Measurements from ENCODE around the gene RELB. TPM values are rescaled to one million over a fixed set of nuclear protein-coding genes. Genes with fewer than 3 reads are reported as not detected.
A peak's percentile ranks its signal among the peaks of the same experiment; 100 is the strongest.

The RELB gene
- total and polyA plus RNA-seq, 2 of the 4 experiments (the other 2 are of a cell fraction): 5.0 to 17.2 TPM

DNA sequence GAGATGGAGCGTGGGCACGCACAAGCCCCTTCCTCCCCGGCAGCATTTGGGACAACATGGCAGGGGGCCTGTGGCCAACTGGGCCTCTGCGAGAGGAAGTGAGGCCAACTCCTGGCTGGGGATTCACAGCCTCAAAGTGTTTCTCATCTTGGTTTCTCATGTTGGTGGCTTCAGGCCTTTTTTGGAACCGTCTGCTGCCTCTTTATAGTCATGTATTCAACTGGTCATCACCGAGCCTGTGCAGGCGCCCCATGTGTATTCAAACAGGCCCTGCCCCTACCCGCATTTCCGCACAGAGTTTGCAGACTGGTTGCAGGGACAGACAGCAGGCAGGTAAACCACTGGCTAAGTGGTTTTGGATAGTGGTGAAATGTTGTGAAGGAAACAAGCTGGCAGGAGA, 17.3 kb upstream of the RELB start:
- Histone ChIP-seq H2BK120ac (ENCODE audit: low read depth, low read length) (no peak overlapping the region), H4K8ac (ENCODE audit: low read depth in 2 of 2, low read length in 2 of 2) (no peak overlapping the region), H3K9me1 (ENCODE audit: insufficient read depth, low read length) (no peaks in the 10 kb centered on the region), H3K79me1 (ENCODE audit: low read depth in 1 of 2, low read length in 2 of 2) (peaks cover 3 to 9% of the 10 kb centered on the region in 2 experiments; a peak in 2 of 4 replicates), H4K5ac (ENCODE audit: low read depth, low read length) (no peak overlapping the region), H2BK5ac (ENCODE audit: low read depth, low read length, poor library complexity, severe bottlenecking) (no peak overlapping the region), H3K9ac (ENCODE audit: low read depth, low read length) (no peak overlapping the region), H2AK9ac (replicated peaks; ENCODE audit: low read depth, low read length, poor library complexity) (no peak overlapping the region), H3K9me3 (ENCODE audit: control insufficient read depth, insufficient read depth, low read length) (no peaks in the 10 kb centered on the region), H4K91ac (ENCODE audit: insufficient read depth, low read depth, low read length) (no peak overlapping the region), H2BK15ac (ENCODE audit: low read depth, low read length) (no peak overlapping the region), H3K14ac (replicated peaks; ENCODE audit: low read depth, low read length) (no peak overlapping the region), H2AFZ (replicated peaks; ENCODE audit: low read length, poor library complexity) (peak overlapping the region; percentile 3), H3K23ac (ENCODE audit: low read depth, low read length) (no peak overlapping the region), H3K4me3 (ENCODE audit: insufficient read depth, low read depth, low read length) (no peak overlapping the region), H3K4me1 (ENCODE audit: control insufficient read depth, insufficient read depth, low read length) (no peaks in the 10 kb centered on the region), H3K36me3 (ENCODE audit: control insufficient read depth, insufficient read depth, low read length) (peaks cover 58% of the 10 kb centered on the region), H3K56ac (ENCODE audit: extremely low read depth, insufficient read depth, low read length) (no peak overlapping the region), H2BK20ac (ENCODE audit: low read depth, low read length) (no peak overlapping the region), H3K4me2 (ENCODE audit: low read depth, low read length) (no peak overlapping the region), H4K20me1 (ENCODE audit: insufficient read depth, low read length) (peaks cover 7% of the 10 kb centered on the region), H3K27ac (ENCODE audit: insufficient read depth, low read length) (no peak overlapping the region), H3K4ac (ENCODE audit: low read depth, low read length) (no peak overlapping the region), H2AK5ac (ENCODE audit: low read depth, low read length) (no peak overlapping the region), H3K18ac (ENCODE audit: low read depth, low read length) (no peak overlapping the region), H3K27me3 (ENCODE audit: control insufficient read depth, insufficient read depth, low read length) (no peaks in the 10 kb centered on the region)
- no TSS peak for BruUV-seq (replicated peaks)
- DNase-seq (no peak), ATAC-seq (ENCODE audit: low read depth) (no peak)
- intact Hi-C loops (cut with micrococcal nuclease) (no loop called here), dilution Hi-C loops (cut with HindIII; ENCODE audit: low sequenced_read_pairs, unreplicated experiment) (no loop called here), in situ Hi-C loops (cut with MboI; ENCODE audit: low sequenced_read_pairs) (no loop called here)
- POLR2A ChIA-PET (ENCODE audit: unreplicated experiment): no interaction called here
- 95% methylated on average over 5 of the region's 9 CpGs; no CpG with 5 or more reads in 1 of the 2 experiments for WGBS, 2 experiments (ENCODE audit: extremely low coverage in 2 of 2, insufficient read length in 1 of 2)
- CTCF ChIA-PET: no interaction called here
- no peak for TF ChIP-seq MAFK (IDR thresholded peaks at IDR 0.05; ENCODE audit: low read depth, low read length)
- no peak for TF ChIP-seq RCOR1 (IDR thresholded peaks at IDR 0.05; ENCODE audit: insufficient replicate concordance, low read length)
- TF ChIP-seq POLR2A (IDR thresholded peaks at IDR 0.05; ENCODE audit: low read depth, low read length): no peak
- no peak for TF ChIP-seq NFE2L2 (IDR thresholded peaks at IDR 0.05; ENCODE audit: low read depth, low read length)
- TF ChIP-seq CHD1 (IDR thresholded peaks at IDR 0.05; ENCODE audit: low read depth, low read length): no peak
- TF ChIP-seq CEBPB (IDR thresholded peaks at IDR 0.05; ENCODE audit: low read depth, low read length): no peak
- no peak for TF ChIP-seq RFX5 (IDR thresholded peaks at IDR 0.05; ENCODE audit: low read depth, low read length)
- TF ChIP-seq CTCF (conservative IDR thresholded peaks at IDR 0.05; ENCODE audit: low read depth, low read length): no peak
- no peak for TF ChIP-seq MAZ (IDR thresholded peaks at IDR 0.05; ENCODE audit: borderline replicate concordance, low read depth, low read length)
- TF ChIP-seq RAD21 (IDR thresholded peaks at IDR 0.05; ENCODE audit: low read length): no peak
- TF ChIP-seq, protein P1, sequence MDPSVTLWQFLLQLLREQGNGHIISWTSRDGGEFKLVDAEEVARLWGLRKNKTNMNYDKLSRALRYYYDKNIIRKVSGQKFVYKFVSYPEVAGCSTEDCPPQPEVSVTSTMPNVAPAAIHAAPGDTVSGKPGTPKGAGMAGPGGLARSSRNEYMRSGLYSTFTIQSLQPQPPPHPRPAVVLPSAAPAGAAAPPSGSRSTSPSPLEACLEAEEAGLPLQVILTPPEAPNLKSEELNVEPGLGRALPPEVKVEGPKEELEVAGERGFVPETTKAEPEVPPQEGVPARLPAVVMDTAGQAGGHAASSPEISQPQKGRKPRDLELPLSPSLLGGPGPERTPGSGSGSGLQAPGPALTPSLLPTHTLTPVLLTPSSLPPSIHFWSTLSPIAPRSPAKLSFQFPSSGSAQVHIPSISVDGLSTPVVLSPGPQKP (IDR thresholded peaks at IDR 0.05; ENCODE audit: borderline replicate concordance, low read depth, low read length): no peak
- TF ChIP-seq FOS (IDR thresholded peaks at IDR 0.05; ENCODE audit: low read depth, low read length): no peak
- TF ChIP-seq BHLHE40 (IDR thresholded peaks at IDR 0.05; ENCODE audit: low read depth, low read length): no peak
- TF ChIP-seq SMC3 (IDR thresholded peaks at IDR 0.05; ENCODE audit: low read depth, low read length): no peak
- no peak for TF ChIP-seq MXI1 (IDR thresholded peaks at IDR 0.05; ENCODE audit: borderline replicate concordance, low read depth, low read length)
- TF ChIP-seq USF2 (IDR thresholded peaks at IDR 0.05; ENCODE audit: low read depth, low read length): no peak

Data from IMR-90 (cell line).